ENCODE measurements around the gene C4orf51. TPM values are rescaled to one million over a fixed set of nuclear protein-coding genes. Genes with fewer than 3 reads are reported as not detected.

Gene C4orf51
- total RNA-seq, 1 experiment from 2014 or later: not detected

Other genes starting within 250 kb of the C4orf51 start
- 17.4 and 23.1 TPM in 2 replicates for gene SMAD1, start 198.3 kb upstream of the C4orf51 start, total RNA-seq (2014; rRNA removed; shearing (Covaris generic))
- gene MMAA, start 60.8 kb upstream of the C4orf51 start, total RNA-seq (2014; rRNA removed; shearing (Covaris generic)): 2.5 and 3.0 TPM in 2 replicates